IMR-90 (cell line): Measurements from ENCODE around the gene LRRC26. TPM values are rescaled to one million over a fixed set of nuclear protein-coding genes. Genes with fewer than 3 reads are reported as not detected.

Experiments
- ATAC-seq: fragments of 200-7000 bp; cut with Tn5 transposase; 2 replicates; pipeline ENCODE4 v1.9.1; 2020; ENCODE audit warnings: low read depth, mild to moderate bottlenecking, moderate library complexity
- BruUV-seq: library from RNA; stranded (reverse); fragments of 400-500 nt; replicated peaks from 2 replicates; lab custom pipeline; 2021; lab: Mats Ljungman, UMichigan
- CTCF ChIA-PET: fragments of 300-600 bp; formaldehyde crosslinking; extraction: SDS; loops from one replicate; lab custom pipeline; 2021; ENCODE audit warnings: antibody characterized with exemption; lab: Yijun Ruan, JAX
- POLR2A ChIA-PET: fragments of 300-600 bp; sonication (Branson Sonifier 250); formaldehyde crosslinking; loops from one replicate; lab custom pipeline; 2022; ENCODE audit warnings: antibody characterized with exemption; ENCODE audit not compliant: unreplicated experiment; lab: Charles Lee
- DNase-seq: peaks from one replicate; pipeline ENCODE4 v3.0.0; 2013
- H2AFZ ChIP-seq: replicated peaks from 2 replicates; pipeline ENCODE3; 2013; ENCODE audit warnings: low read length, mild to moderate bottlenecking; ENCODE audit not compliant: poor library complexity
- H2AK5ac ChIP-seq: 2 replicates; pipeline ENCODE4 v1.6.1; 2013; ENCODE audit warnings: low read depth, low read length, inconsistent platforms
- H2AK9ac ChIP-seq: replicated peaks from 2 replicates; pipeline ENCODE3; 2013; ENCODE audit warnings: mild to moderate bottlenecking, low read depth, low read length, moderate library complexity; ENCODE audit not compliant: poor library complexity
- H2BK120ac ChIP-seq: 2 replicates; pipeline ENCODE4 v1.6.1; 2013; ENCODE audit warnings: low read depth, low read length, inconsistent platforms
- H2BK15ac ChIP-seq: 3 replicates; pipeline ENCODE4 v1.6.1; 2013; ENCODE audit warnings: low read depth, low read length, inconsistent platforms
- H2BK20ac ChIP-seq: 2 replicates; pipeline ENCODE4 v1.6.1; 2013; ENCODE audit warnings: low read depth, mild to moderate bottlenecking, inconsistent platforms, low read length, moderate library complexity
- H2BK5ac ChIP-seq: 2 replicates; pipeline ENCODE4 v1.6.1; 2013; ENCODE audit warnings: mild to moderate bottlenecking, low read depth, low read length, inconsistent platforms; ENCODE audit not compliant: poor library complexity, severe bottlenecking
- H3K14ac ChIP-seq: replicated peaks from 2 replicates; pipeline ENCODE4 v1.6.1; 2013; ENCODE audit warnings: low read depth, low read length, inconsistent platforms
- H3K18ac ChIP-seq: 2 replicates; pipeline ENCODE4 v1.6.1; 2013; ENCODE audit warnings: low read depth, low read length, control low read depth
- H3K23ac ChIP-seq: 2 replicates; pipeline ENCODE4 v1.6.1; 2013; ENCODE audit warnings: low read depth, low read length, inconsistent platforms
- H3K27ac ChIP-seq: 2 replicates; pipeline ENCODE4 v1.5.1; 2013; ENCODE audit warnings: mild to moderate bottlenecking, control low read depth, low read length; ENCODE audit not compliant: insufficient read depth
- H3K27me3 ChIP-seq: 2 replicates; pipeline ENCODE4 v1.6.1; 2013; ENCODE audit warnings: low read length; ENCODE audit not compliant: control insufficient read depth, insufficient read depth
- H3K36me3 ChIP-seq: 2 replicates; pipeline ENCODE4 v1.6.1; 2013; ENCODE audit warnings: low read length, mixed read lengths; ENCODE audit not compliant: control insufficient read depth, insufficient read depth
- H3K4ac ChIP-seq: 2 replicates; pipeline ENCODE4 v1.6.1; 2013; ENCODE audit warnings: low read depth, low read length, inconsistent platforms
- H3K4me1 ChIP-seq: 2 replicates; pipeline ENCODE4 v1.6.1; 2013; ENCODE audit warnings: low read length, mixed read lengths; ENCODE audit not compliant: control insufficient read depth, insufficient read depth
- H3K4me2 ChIP-seq: 2 replicates; pipeline ENCODE4 v1.6.1; 2013; ENCODE audit warnings: low read depth, mild to moderate bottlenecking, control low read depth, low read length, moderate library complexity
- H3K4me3 ChIP-seq: 2 replicates; pipeline ENCODE4 v1.5.1; 2013; ENCODE audit warnings: low read depth, mild to moderate bottlenecking, control low read depth, low read length, moderate library complexity; ENCODE audit not compliant: insufficient read depth
- H3K56ac ChIP-seq: 2 replicates; pipeline ENCODE4 v1.6.1; 2013; ENCODE audit warnings: low read length, inconsistent platforms; ENCODE audit not compliant: insufficient read depth; ENCODE audit errors: extremely low read depth
- H3K79me1 ChIP-seq, 2 experiments: 2 replicates each; pipeline ENCODE4 v1.6.1; 2013; ENCODE audit warnings: low read length in 2 of 2, inconsistent platforms in 1 of 2, low read depth in 1 of 2
- H3K9ac ChIP-seq: 2 replicates; pipeline ENCODE4 v1.6.1; 2013; ENCODE audit warnings: low read depth, low read length, control low read depth
- H3K9me1 ChIP-seq: 2 replicates; pipeline ENCODE4 v1.6.1; 2013; ENCODE audit warnings: low read length, inconsistent platforms; ENCODE audit not compliant: insufficient read depth
- H3K9me3 ChIP-seq: 2 replicates; pipeline ENCODE4 v1.6.1; 2013; ENCODE audit warnings: low read length; ENCODE audit not compliant: control insufficient read depth, insufficient read depth
- H4K20me1 ChIP-seq: 2 replicates; pipeline ENCODE4 v1.6.1; 2013; ENCODE audit warnings: low read length, inconsistent platforms; ENCODE audit not compliant: insufficient read depth
- H4K5ac ChIP-seq: 2 replicates; pipeline ENCODE4 v1.6.1; 2013; ENCODE audit warnings: mild to moderate bottlenecking, low read depth, low read length, control low read depth
- H4K8ac ChIP-seq, 2 experiments: 2 replicates each; pipeline ENCODE4 v1.6.1; 2013; ENCODE audit warnings: low read depth in 2 of 2, low read length in 2 of 2, control low read depth in 1 of 2, inconsistent platforms in 1 of 2
- H4K91ac ChIP-seq: 2 replicates; pipeline ENCODE4 v1.6.1; 2013; ENCODE audit warnings: low read depth, low read length, inconsistent platforms; ENCODE audit not compliant: insufficient read depth
- BHLHE40 ChIP-seq: fragments of 150-350 bp; IDR thresholded peaks from 2 replicates; pipeline ENCODE4 v1.6.1; 2016; ENCODE audit warnings: mild to moderate bottlenecking, low read depth, low read length
- CEBPB ChIP-seq: IDR thresholded peaks from 2 replicates; pipeline ENCODE4 v1.6.1; 2012; ENCODE audit warnings: low read depth, low read length, improper control_type of control experiment
- CHD1 ChIP-seq: IDR thresholded peaks from 2 replicates; pipeline ENCODE4 v1.6.1; 2012; ENCODE audit warnings: low read depth, low read length, improper control_type of control experiment
- FOS ChIP-seq: fragments of 150-350 bp; IDR thresholded peaks from 2 replicates; pipeline ENCODE4 v1.6.1; 2016; ENCODE audit warnings: low read depth, low read length
- MAFK ChIP-seq: IDR thresholded peaks from 2 replicates; pipeline ENCODE4 v1.6.1; 2012; ENCODE audit warnings: low read depth, low read length, improper control_type of control experiment
- MAZ ChIP-seq: IDR thresholded peaks from 2 replicates; pipeline ENCODE4 v1.6.1; 2012; ENCODE audit warnings: low read depth, mild to moderate bottlenecking, low read length, improper control_type of control experiment, moderate library complexity, borderline replicate concordance
- NFE2L2 ChIP-seq: fragments of 150-350 bp; IDR thresholded peaks from 2 replicates; pipeline ENCODE4 v1.6.1; 2016; ENCODE audit warnings: low read depth, mild to moderate bottlenecking, low read length
- POLR2A ChIP-seq: IDR thresholded peaks from 2 replicates; pipeline ENCODE4 v1.6.1; 2012; ENCODE audit warnings: mild to moderate bottlenecking, low read depth, low read length
- RCOR1 ChIP-seq: IDR thresholded peaks from 2 replicates; pipeline ENCODE4 v1.6.1; 2012; ENCODE audit warnings: mild to moderate bottlenecking, low read length, improper control_type of control experiment; ENCODE audit not compliant: insufficient replicate concordance
- RFX5 ChIP-seq: IDR thresholded peaks from 2 replicates; pipeline ENCODE4 v1.8.0; 2012; ENCODE audit warnings: low read depth, mild to moderate bottlenecking, low read length, moderate library complexity
- WGBS, 2 experiments: methylation state at CpG; one replicate each; pipeline versions ENCODE4 v1.1.5 to v1.1.7; 2013; ENCODE audit warnings: missing lambda C conversion rate in 2 of 2; ENCODE audit not compliant: insufficient read length in 1 of 2; ENCODE audit errors: extremely low coverage in 2 of 2; 5-methylcytosine and 5-hydroxymethylcytosine counted together
- dilution Hi-C: fragments of 300-500 bp; cut with HindIII; formaldehyde crosslinking; loops from one replicate; pipeline ENCODE4 v1.14.3; 2018; ENCODE audit warnings: low sequenced_read_pairs; ENCODE audit not compliant: unreplicated experiment
- in situ Hi-C: fragments of 300-500 bp; cut with MboI; formaldehyde crosslinking; loops from 3 replicates; pipeline ENCODE4 v1.14.3; 2019; ENCODE audit warnings: low sequenced_read_pairs, inconsistent platforms, mixed read lengths
- intact Hi-C: fragments of 100-400 bp; cut with micrococcal nuclease; formaldehyde crosslinking; loops from 2 replicates; pipeline ENCODE4 v1.10.0; 2022
- polyA plus RNA-seq, 3 experiments: library from polyadenylated mRNA; depleted of rRNA; stranded (reverse); fragments of >200 nt; gene quantifications; 2 replicates each; pipeline ENCODE4 v1.2.3, GENCODE V29; 2012; ENCODE audit warnings: low replicate concordance in 1 of 3
- total RNA-seq: library from RNA; depleted of rRNA; stranded (reverse); fragments of >200 nt; gene quantifications from 2 replicates; pipeline ENCODE4 v1.2.3, GENCODE V29; 2012
- TF ChIP-seq, protein P1 (sequence below): conservative IDR thresholded peaks from 2 replicates; pipeline ENCODE4 v1.5.1; 2012; ENCODE audit warnings: mild to moderate bottlenecking, low read depth, low read length, improper control_type of control experiment
- TF ChIP-seq, protein P2 (sequence below): fragments of 150-350 bp; IDR thresholded peaks from 2 replicates; pipeline ENCODE4 v1.6.1; 2016; ENCODE audit warnings: low read depth, mild to moderate bottlenecking, low read length, moderate library complexity, borderline replicate concordance
- TF ChIP-seq, protein P3 (sequence below): fragments of 150-350 bp; IDR thresholded peaks from 2 replicates; pipeline ENCODE4 v1.6.1; 2017; ENCODE audit warnings: mild to moderate bottlenecking, antibody characterized with exemption, low read length, low read depth

The LRRC26 gene
- total and polyA plus RNA-seq, 2 of the 4 experiments (the other 2 are of a cell fraction): not detected

DNA sequence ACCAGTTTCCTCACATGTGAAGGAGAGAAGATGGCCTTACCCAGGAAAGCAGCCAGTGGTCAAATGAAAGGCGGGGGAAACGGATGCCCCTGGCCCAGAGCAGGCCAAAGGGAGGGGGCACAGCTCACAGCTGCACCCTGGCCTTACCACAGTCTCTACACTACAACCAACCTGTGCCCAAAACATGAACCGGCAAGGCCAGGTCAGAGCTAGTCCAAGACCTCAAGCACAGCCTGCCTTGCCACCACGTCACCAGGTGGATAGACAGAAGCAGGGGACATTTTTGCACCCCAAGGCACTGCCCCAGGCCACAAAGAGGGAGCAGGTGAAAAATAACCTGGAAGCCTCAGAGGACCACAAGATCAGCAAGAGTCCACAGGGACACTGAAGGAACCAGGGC, 26.4 kb downstream of the LRRC26 start:
- no peak for TF ChIP-seq CEBPB
- no peak for TF ChIP-seq MAFK
- TF ChIP-seq, protein P1, sequence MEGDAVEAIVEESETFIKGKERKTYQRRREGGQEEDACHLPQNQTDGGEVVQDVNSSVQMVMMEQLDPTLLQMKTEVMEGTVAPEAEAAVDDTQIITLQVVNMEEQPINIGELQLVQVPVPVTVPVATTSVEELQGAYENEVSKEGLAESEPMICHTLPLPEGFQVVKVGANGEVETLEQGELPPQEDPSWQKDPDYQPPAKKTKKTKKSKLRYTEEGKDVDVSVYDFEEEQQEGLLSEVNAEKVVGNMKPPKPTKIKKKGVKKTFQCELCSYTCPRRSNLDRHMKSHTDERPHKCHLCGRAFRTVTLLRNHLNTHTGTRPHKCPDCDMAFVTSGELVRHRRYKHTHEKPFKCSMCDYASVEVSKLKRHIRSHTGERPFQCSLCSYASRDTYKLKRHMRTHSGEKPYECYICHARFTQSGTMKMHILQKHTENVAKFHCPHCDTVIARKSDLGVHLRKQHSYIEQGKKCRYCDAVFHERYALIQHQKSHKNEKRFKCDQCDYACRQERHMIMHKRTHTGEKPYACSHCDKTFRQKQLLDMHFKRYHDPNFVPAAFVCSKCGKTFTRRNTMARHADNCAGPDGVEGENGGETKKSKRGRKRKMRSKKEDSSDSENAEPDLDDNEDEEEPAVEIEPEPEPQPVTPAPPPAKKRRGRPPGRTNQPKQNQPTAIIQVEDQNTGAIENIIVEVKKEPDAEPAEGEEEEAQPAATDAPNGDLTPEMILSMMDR: no peak
- TF ChIP-seq, protein P2, sequence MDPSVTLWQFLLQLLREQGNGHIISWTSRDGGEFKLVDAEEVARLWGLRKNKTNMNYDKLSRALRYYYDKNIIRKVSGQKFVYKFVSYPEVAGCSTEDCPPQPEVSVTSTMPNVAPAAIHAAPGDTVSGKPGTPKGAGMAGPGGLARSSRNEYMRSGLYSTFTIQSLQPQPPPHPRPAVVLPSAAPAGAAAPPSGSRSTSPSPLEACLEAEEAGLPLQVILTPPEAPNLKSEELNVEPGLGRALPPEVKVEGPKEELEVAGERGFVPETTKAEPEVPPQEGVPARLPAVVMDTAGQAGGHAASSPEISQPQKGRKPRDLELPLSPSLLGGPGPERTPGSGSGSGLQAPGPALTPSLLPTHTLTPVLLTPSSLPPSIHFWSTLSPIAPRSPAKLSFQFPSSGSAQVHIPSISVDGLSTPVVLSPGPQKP: no peak
- no peak for TF ChIP-seq RCOR1
- TF ChIP-seq POLR2A: no peak
- TF ChIP-seq RFX5: no peak
- TF ChIP-seq NFE2L2: no peak
- no peak for TF ChIP-seq CHD1
- no peak for TF ChIP-seq MAZ
- no peak for TF ChIP-seq BHLHE40
- TF ChIP-seq FOS: no peak
- TF ChIP-seq, protein P3, sequence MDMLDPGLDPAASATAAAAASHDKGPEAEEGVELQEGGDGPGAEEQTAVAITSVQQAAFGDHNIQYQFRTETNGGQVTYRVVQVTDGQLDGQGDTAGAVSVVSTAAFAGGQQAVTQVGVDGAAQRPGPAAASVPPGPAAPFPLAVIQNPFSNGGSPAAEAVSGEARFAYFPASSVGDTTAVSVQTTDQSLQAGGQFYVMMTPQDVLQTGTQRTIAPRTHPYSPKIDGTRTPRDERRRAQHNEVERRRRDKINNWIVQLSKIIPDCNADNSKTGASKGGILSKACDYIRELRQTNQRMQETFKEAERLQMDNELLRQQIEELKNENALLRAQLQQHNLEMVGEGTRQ: no peak
- H2BK15ac ChIP-seq: no peak overlapping the region
- H2BK20ac ChIP-seq: no peak overlapping the region
- H3K27me3 ChIP-seq: peaks cover 47% of the 10 kb centered on the region
- no peak overlapping the region for H3K23ac ChIP-seq
- peaks cover 8% of the 10 kb centered on the region; the same call in 1 of the 2 replicates for H3K9me1 ChIP-seq
- H3K14ac ChIP-seq: no peak overlapping the region
- no peak overlapping the region for H4K5ac ChIP-seq
- ChIA-PET CTCF (interaction anchor here (0.6 kb wide), 1 partner anchor 16 kb away, joined by 4 read pairs; no protein-coding TSS in a partner anchor), POLR2A (no interaction called here)
- intact Hi-C loops: no loop called here
- no peak overlapping the region for H3K18ac ChIP-seq
- no peak overlapping the region for H3K4me3 ChIP-seq
- no peak overlapping the region for H3K4ac ChIP-seq
- no peak overlapping the region for H3K56ac ChIP-seq
- no peak overlapping the region for H4K8ac ChIP-seq
- in situ Hi-C loops: no loop called here
- no peaks in the 10 kb centered on the region for H3K36me3 ChIP-seq
- no peaks in the 10 kb centered on the region for H3K79me1 ChIP-seq
- H3K27ac ChIP-seq: no peak overlapping the region
- no peak overlapping the region for H2AFZ ChIP-seq
- H2BK120ac ChIP-seq: no peak overlapping the region
- no TSS peak for BruUV-seq
- H2AK9ac ChIP-seq: no peak overlapping the region
- no CpG with 5 or more reads among the region's 4 CpGs for WGBS, 2 experiments
- H2AK5ac ChIP-seq: no peak overlapping the region
- no peak overlapping the region for H4K91ac ChIP-seq
- H3K9ac ChIP-seq: no peak overlapping the region
- no peak overlapping the region for H2BK5ac ChIP-seq
- H3K9me3 ChIP-seq: no peaks in the 10 kb centered on the region
- dilution Hi-C loops: no loop called here
- H4K20me1 ChIP-seq: no peaks in the 10 kb centered on the region; the same call in 1 of the 2 replicates
- H3K4me2 ChIP-seq: no peak overlapping the region
- DNase-seq (no peak), ATAC-seq (no peak)
- H3K4me1 ChIP-seq: no peaks in the 10 kb centered on the region; the same call in 1 of the 2 replicates
